Measurements from ENCODE around the gene AMOTL1. TPM values are rescaled to one million over a fixed set of nuclear protein-coding genes. Genes with fewer than 3 reads are reported as not detected.

AMOTL1 gene
- total RNA-seq, 2 experiments from 2014 or later = 0.08 TPM; not detected in 1

- no peak overlapping the region for H3K27ac Mint-ChIP-seq
- Histone ChIP-seq H3K9me3 (ENCODE audit: control insufficient read depth in 1 of 2, insufficient read depth in 1 of 2, low read length in 2 of 2) (no peaks in the 10 kb centered on the region), H3K27me3 (ENCODE audit: control insufficient read depth in 1 of 2, insufficient read depth in 2 of 2, low read length in 2 of 2) (no peaks in the 10 kb centered on the region), H3K36me3 (ENCODE audit: insufficient read depth, low read length) (no peaks in the 10 kb centered on the region), H3K4me3 (ENCODE audit: low read length) (no peak overlapping the region), H3K27ac (ENCODE audit: low read depth in 1 of 2, low read length in 2 of 2) (no peak overlapping the region), H3K4me1 (ENCODE audit: insufficient read depth, low read length) (no peaks in the 10 kb centered on the region)
- ChIA-PET POLR2A (no interaction called here), CTCF (interaction anchor here (0.5 to 2.1 kb wide), 2 partner anchors 12 to 98 kb away, joined by 3 to 5 read pairs; no protein-coding TSS in a partner anchor)
- no peaks in the 10 kb centered on the region for H3K27me3 Mint-ChIP-seq
- intact Hi-C loops (cut with DNase I, micrococcal nuclease) = no loop called here
- TF ChIP-seq CTCF (IDR thresholded peaks at IDR 0.05) = no peak
- no peak for ATAC-seq (ENCODE audit: poor library complexity)
- no peak overlapping the region for H3K4me3 Mint-ChIP-seq
- no peak for DNase-seq
- peaks cover 7% of the 10 kb centered on the region for H3K9me3 Mint-ChIP-seq
- no peaks in the 10 kb centered on the region for H3K36me3 Mint-ChIP-seq (ENCODE audit: low read depth)
- H3K4me1 Mint-ChIP-seq (ENCODE audit: low read depth) = peaks cover 3% of the 10 kb centered on the region
Observed at GRCh38 chr11:94885133-94885532, 117.0 kb downstream of the AMOTL1 start.

GRCh38 chr11:94885581-94885980 is 117.4 kb downstream of the AMOTL1 start:
- no peak overlapping the region for H3K4me3 ChIP-seq (ENCODE audit: low read length)
- H3K36me3 Mint-ChIP-seq (ENCODE audit: low read depth) = peaks cover under 1% of the 10 kb centered on the region
- H3K4me1 Mint-ChIP-seq (ENCODE audit: low read depth) = peaks cover 3% of the 10 kb centered on the region
- no peaks in the 10 kb centered on the region for H3K4me1 ChIP-seq (ENCODE audit: insufficient read depth, low read length)
- peaks cover 7% of the 10 kb centered on the region for H3K9me3 Mint-ChIP-seq
- H3K27me3 Mint-ChIP-seq = no peaks in the 10 kb centered on the region
- H3K36me3 ChIP-seq (ENCODE audit: insufficient read depth, low read length) = no peaks in the 10 kb centered on the region
- H3K4me3 Mint-ChIP-seq = no peak overlapping the region
- no peaks in the 10 kb centered on the region for H3K9me3 ChIP-seq (ENCODE audit: control insufficient read depth in 1 of 2, insufficient read depth in 1 of 2, low read length in 2 of 2)
- no peak for ATAC-seq (ENCODE audit: poor library complexity)
- ChIA-PET CTCF (interaction anchor here (2.1 kb wide), 1 partner anchor 12 kb away, joined by 5 read pairs; no protein-coding TSS in a partner anchor), POLR2A (no interaction called here)
- intact Hi-C loops (cut with DNase I, micrococcal nuclease) = no loop called here
- no peak for DNase-seq
- H3K27ac ChIP-seq (ENCODE audit: low read depth in 1 of 2, low read length in 2 of 2) = no peak overlapping the region
- no peaks in the 10 kb centered on the region for H3K27me3 ChIP-seq (ENCODE audit: control insufficient read depth in 1 of 2, insufficient read depth in 2 of 2, low read length in 2 of 2)
- no peak overlapping the region for H3K27ac Mint-ChIP-seq
- no peak for TF ChIP-seq CTCF (IDR thresholded peaks at IDR 0.05)

- H3K27ac Mint-ChIP-seq = no peak overlapping the region
- no peak for ATAC-seq (ENCODE audit: poor library complexity)
- H3K36me3 Mint-ChIP-seq (ENCODE audit: low read depth) = peaks cover 8% of the 10 kb centered on the region
- H3K36me3 ChIP-seq (ENCODE audit: insufficient read depth, low read length) = no peaks in the 10 kb centered on the region
- intact Hi-C loops (cut with DNase I, micrococcal nuclease) = no loop called here
- no peaks in the 10 kb centered on the region for H3K4me1 ChIP-seq (ENCODE audit: insufficient read depth, low read length)
- ChIA-PET CTCF (no interaction called here), POLR2A (no interaction called here)
- peaks cover 0 to 17% of the 10 kb centered on the region in 2 experiments for H3K9me3 ChIP-seq (ENCODE audit: control insufficient read depth in 1 of 2, insufficient read depth in 1 of 2, low read length in 2 of 2)
- no peak for TF ChIP-seq CTCF (IDR thresholded peaks at IDR 0.05)
- peaks cover 13% of the 10 kb centered on the region for H3K9me3 Mint-ChIP-seq
- DNase-seq = no peak
- H3K27me3 ChIP-seq (ENCODE audit: control insufficient read depth in 1 of 2, insufficient read depth in 2 of 2, low read length in 2 of 2) = no peaks in the 10 kb centered on the region
- H3K27ac ChIP-seq (ENCODE audit: low read depth in 1 of 2, low read length in 2 of 2) = no peak overlapping the region
- peaks cover 3% of the 10 kb centered on the region for H3K4me1 Mint-ChIP-seq (ENCODE audit: low read depth)
- no peak overlapping the region for H3K4me3 Mint-ChIP-seq
- no peak overlapping the region for H3K4me3 ChIP-seq (ENCODE audit: low read length)
- no peaks in the 10 kb centered on the region for H3K27me3 Mint-ChIP-seq
Observed at GRCh38 chr11:94888204-94888603, 120.0 kb downstream of the AMOTL1 start.

Data from CD4-positive, alpha-beta T cell (primary cell).